ENCODE measurements around the gene ST6GALNAC6. TPM values are rescaled to one million over a fixed set of nuclear protein-coding genes. Genes with fewer than 3 reads are reported as not detected.

Gene ST6GALNAC6
- polyA plus RNA-seq (ENCODE audit: insufficient read depth in 1 of 5, insufficient read length in 5 of 5, low replicate concordance in 1 of 5): 10 to 100 TPM; 37.8 to 62.9 (median 47.2) TPM
- long read RNA-seq, donor 1, transcript ST6GALNAC6-204 (6 exons, 2,406 nt): minor isoform, 5 of 26 reads
- long read RNA-seq, donor 1, transcript ST6GALNAC6-205 (7 exons, 2,460 nt): major isoform, 9 of 26 reads
- long read RNA-seq, donor 1, partial matches to known transcripts: 8 of 26 reads
- long read RNA-seq, donor 1, other reads (novel, unspliced or antisense): 0 of 26 reads
- long read RNA-seq, donor 2, transcript ST6GALNAC6-205 (7 exons, 2,460 nt): major isoform, 6 of 10 reads
- long read RNA-seq, donor 2, partial matches to known transcripts: 0 of 10 reads
- long read RNA-seq, donor 2, other reads (novel, unspliced or antisense): 0 of 10 reads
- long read RNA-seq, donor 3, transcript ST6GALNAC6-204 (6 exons, 2,406 nt): major isoform, 6 of 10 reads
- long read RNA-seq, donor 3, partial matches to known transcripts: 0 of 10 reads
- long read RNA-seq, donor 3, other reads (novel, unspliced or antisense): 0 of 10 reads
- long read RNA-seq, donor 4, partial matches to known transcripts: 0 of 7 reads
- long read RNA-seq, donor 4, other reads (novel, unspliced or antisense): 0 of 7 reads
- long read RNA-seq, donor 5, transcript ST6GALNAC6-205 (7 exons, 2,460 nt): major isoform, 6 of 16 reads
- long read RNA-seq, donor 5, transcript ST6GALNAC6-204 (6 exons, 2,406 nt): major isoform, 6 of 16 reads
- long read RNA-seq, donor 5, partial matches to known transcripts: 0 of 16 reads
- long read RNA-seq, donor 5, other reads (novel, unspliced or antisense): 0 of 16 reads
- long read RNA-seq, donor 6, transcript ST6GALNAC6-204 (6 exons, 2,406 nt): major isoform, 7 of 17 reads
- long read RNA-seq, donor 6, partial matches to known transcripts: 0 of 17 reads
- long read RNA-seq, donor 6, other reads (novel, unspliced or antisense): 0 of 17 reads
- long read RNA-seq, donor 7, transcript ST6GALNAC6-204 (6 exons, 2,406 nt): minor isoform, 5 of 18 reads
- long read RNA-seq, donor 7, transcript ST6GALNAC6-205 (7 exons, 2,460 nt): major isoform, 11 of 18 reads
- long read RNA-seq, donor 7, partial matches to known transcripts: 0 of 18 reads
- long read RNA-seq, donor 7, other reads (novel, unspliced or antisense): 0 of 18 reads
- long read RNA-seq, donor 8, transcript ST6GALNAC6-204 (6 exons, 2,406 nt): major isoform, 5 of 7 reads
- long read RNA-seq, donor 8, partial matches to known transcripts: 0 of 7 reads
- long read RNA-seq, donor 8, other reads (novel, unspliced or antisense): 0 of 7 reads

GRCh38 chr9:127899128-127899943 is at the start of gene ST6GALNAC6:
Gene ST6GALNAC6 (minus strand): TSS chr9:127899603. CDS start chr9:127897981, 1,622 bp downstream.
- peak; percentile 69 to 78 for DNase-seq

GRCh38 chr9:127947841-127948710 is 48.7 kb upstream of the ST6GALNAC6 start:
- DNase-seq: no peak

- DNase-seq: no peak
Observed at GRCh38 chr9:127946728-127947127, 47.3 kb upstream of the ST6GALNAC6 start.

GRCh38 chr9:127945942-127946341 is 46.5 kb upstream of the ST6GALNAC6 start:
- no peak for DNase-seq

- no peak for DNase-seq
Observed at GRCh38 chr9:127945338-127945737, 45.9 kb upstream of the ST6GALNAC6 start.

GRCh38 chr9:127944586-127945218 is 45.3 kb upstream of the ST6GALNAC6 start:
- no peak for DNase-seq

GRCh38 chr9:127943731-127944144 is 44.3 kb upstream of the ST6GALNAC6 start:
- DNase-seq: peak in 1 of 2 donors; percentile 52

- DNase-seq: no peak
Observed at GRCh38 chr9:127943011-127943662, 43.7 kb upstream of the ST6GALNAC6 start.

- peak in 1 of 2 donors; percentile 60 for DNase-seq
Observed at GRCh38 chr9:127942216-127943010, 43.0 kb upstream of the ST6GALNAC6 start.

GRCh38 chr9:127941961-127942215 is 42.5 kb upstream of the ST6GALNAC6 start:
- DNase-seq: no peak

- DNase-seq: no peak
Observed at GRCh38 chr9:127941062-127941960, 41.9 kb upstream of the ST6GALNAC6 start.

GRCh38 chr9:127940593-127940992 is 41.2 kb upstream of the ST6GALNAC6 start:
- no peak for DNase-seq

- no peak for DNase-seq
Observed at GRCh38 chr9:127938298-127938690, 38.9 kb upstream of the ST6GALNAC6 start.

GRCh38 chr9:127937388-127938297 is 38.2 kb upstream of the ST6GALNAC6 start, which contains the start of gene DPM2:
Gene DPM2 (minus strand): TSS chr9:127937854. CDS start chr9:127937820, 34 bp downstream.
- DNase-seq: peak; percentile 85 to 86

GRCh38 chr9:127937056-127937387 is 37.6 kb upstream of the ST6GALNAC6 start:
- DNase-seq: no peak

- no peak for DNase-seq
Observed at GRCh38 chr9:127936347-127936852, 37.0 kb upstream of the ST6GALNAC6 start.

Data from right lung (tissue), 10 donors.